GM12878 (cell line): Measurements from ENCODE around the gene FLT3LG. TPM values are rescaled to one million over a fixed set of nuclear protein-coding genes. Genes with fewer than 3 reads are reported as not detected.
A peak's percentile ranks its signal among the peaks of the same experiment; 100 is the strongest.

ENCODE experiments used
- ATAC-seq: fragments of 200-7000 bp; cut with Tn5 transposase; 3 replicates; pipeline ENCODE4 v1.9.1; 2020; ENCODE audit warnings: mild to moderate bottlenecking, moderate library complexity
- BruUV-seq: library from RNA; stranded (reverse); fragments of 400-500 nt; replicated peaks from 2 replicates; lab custom pipeline; 2021; lab: Mats Ljungman, UMichigan
- CTCF ChIA-PET: fragments of 300-600 bp; sonication (Branson Sonifier 250); formaldehyde crosslinking; extraction: SDS; loops from one replicate; lab custom pipeline; 2021; ENCODE audit warnings: inconsistent platforms; lab: Yijun Ruan, JAX
- POLR2A ChIA-PET: fragments of 350-600 bp; formaldehyde crosslinking; extraction: SDS; loops from one replicate; lab custom pipeline; 2021; ENCODE audit warnings: inconsistent platforms; lab: Charles Lee
- RAD21 ChIA-PET: fragments of 300-600 bp; sonication (Branson Sonifier 250); formaldehyde crosslinking; loops from one replicate; lab custom pipeline; 2023; ENCODE audit warnings: antibody characterized with exemption; ENCODE audit not compliant: unreplicated experiment; lab: Charles Lee
- SMC1A ChIA-PET: fragments of 300-600 bp; sonication (Branson Sonifier 250); formaldehyde crosslinking; loops from one replicate; lab custom pipeline; 2023; ENCODE audit not compliant: unreplicated experiment, uncharacterized antibody; lab: Charles Lee
- DNase-seq: peaks from one replicate; pipeline ENCODE4 v3.0.0-alpha.2; 2011; ENCODE audit warnings: low read depth, low spot score
- FAIRE-seq: peaks from 3 replicates; lab custom pipeline; 2011; peaks lifted over from hg19 to GRCh38; lab: Jason Lieb, UNC
- H2AFZ ChIP-seq: 2 replicates; pipeline ENCODE4 v1.6.0; 2011; ENCODE audit warnings: low read depth, low read length, control low read depth; ENCODE audit not compliant: control insufficient read depth
- H3K27ac ChIP-seq: 2 replicates; pipeline ENCODE4 v1.5.1; 2011; ENCODE audit warnings: control low read depth; ENCODE audit not compliant: control insufficient read depth, insufficient read depth
- H3K27me3 ChIP-seq, 2 experiments: replicated peaks in 1 of 2; 2 replicates each; pipeline versions ENCODE4 v1.6.0 to v1.6.1; 2011; ENCODE audit warnings: low read length in 1 of 2; ENCODE audit not compliant: control insufficient read depth in 2 of 2, insufficient read depth in 2 of 2
- H3K36me3 ChIP-seq, 2 experiments: 2 replicates each; pipeline ENCODE4 v1.5.1; 2011; ENCODE audit warnings: low read length in 1 of 2; ENCODE audit not compliant: control insufficient read depth in 2 of 2, insufficient read depth in 2 of 2
- H3K4me1 ChIP-seq: 2 replicates; pipeline ENCODE4 v1.6.1; 2011; ENCODE audit warnings: mild to moderate bottlenecking, low read length, moderate library complexity, mixed read lengths; ENCODE audit not compliant: control insufficient read depth, insufficient read depth
- H3K4me2 ChIP-seq: 2 replicates; pipeline ENCODE4 v1.6.0; 2011; ENCODE audit warnings: control low read depth; ENCODE audit not compliant: control insufficient read depth, insufficient read depth
- H3K4me3 ChIP-seq: fragments of 200-600 bp; sonication (generic); 2 replicates; pipeline ENCODE4 v1.5.1; 2016
- H3K79me2 ChIP-seq: 2 replicates; pipeline ENCODE4 v1.6.0; 2011; ENCODE audit warnings: low read length; ENCODE audit not compliant: control insufficient read depth, insufficient read depth
- H3K9ac ChIP-seq: 2 replicates; pipeline ENCODE4 v1.8.0; 2011; ENCODE audit warnings: low read length, control low read depth, mixed read lengths; ENCODE audit not compliant: control insufficient read depth, insufficient read depth
- H3K9me3 ChIP-seq: replicated peaks from 3 replicates; pipeline ENCODE4 v1.5.1; 2011; ENCODE audit warnings: mild to moderate bottlenecking, low read length; ENCODE audit not compliant: control insufficient read depth, insufficient read depth
- H4K20me1 ChIP-seq: 2 replicates; pipeline ENCODE4 v1.6.0; 2011; ENCODE audit not compliant: control insufficient read depth, insufficient read depth
- ATF3 ChIP-seq: IDR thresholded peaks from 2 replicates; pipeline ENCODE4 v1.6.1; 2011; ENCODE audit warnings: low read depth, mild to moderate bottlenecking, low read length, moderate library complexity, borderline replicate concordance; ENCODE audit errors: extremely low read depth
- CUX1 ChIP-seq: IDR thresholded peaks from 2 replicates; pipeline ENCODE4 v1.6.1; 2012; ENCODE audit warnings: improper control_type of control experiment, low read depth, low read length; ENCODE audit not compliant: insufficient replicate concordance
- NFXL1 ChIP-seq: fragments of 450-650 bp; IDR thresholded peaks from 2 replicates; pipeline ENCODE4 v1.6.1; 2017; ENCODE audit warnings: antibody characterized with exemption, mild to moderate bottlenecking, borderline replicate concordance
- RAD21 ChIP-seq: IDR thresholded peaks from 2 replicates; pipeline ENCODE4 v1.6.1; 2011; ENCODE audit warnings: mild to moderate bottlenecking, low read depth, low read length, moderate library complexity; ENCODE audit not compliant: insufficient read depth
- SIX5 ChIP-seq: IDR thresholded peaks from 2 replicates; pipeline ENCODE4 v1.6.1; 2011; ENCODE audit warnings: mild to moderate bottlenecking, low read depth, low read length, moderate library complexity; ENCODE audit not compliant: severe bottlenecking
- SMAD5 ChIP-seq: IDR thresholded peaks from 2 replicates; pipeline ENCODE4 v1.6.1; 2016; ENCODE audit warnings: antibody characterized with exemption, low read depth
- SPI1 ChIP-seq: IDR thresholded peaks from 2 replicates; pipeline ENCODE4 v1.6.1; 2011; ENCODE audit warnings: low read depth, mild to moderate bottlenecking, low read length, moderate library complexity, borderline replicate concordance; ENCODE audit not compliant: insufficient read depth
- WGBS: methylation state at CpG from one replicate; pipeline ENCODE4 v1.1.6; 2016; ENCODE audit warnings: low lambda C conversion rate; ENCODE audit not compliant: insufficient replicate concordance, insufficient coverage; ENCODE audit errors: missing lambda C conversion rate; 5-methylcytosine and 5-hydroxymethylcytosine counted together
- in situ Hi-C: fragments of 300-500 bp; cut with MboI; formaldehyde crosslinking; loops from 9 replicates; pipeline ENCODE4 v1.14.3; 2018; ENCODE audit warnings: mixed read lengths
- intact Hi-C: fragments of 100-400 bp; cut with micrococcal nuclease; formaldehyde crosslinking; loops from one replicate; pipeline ENCODE4 v1.14.2; 2022; ENCODE audit not compliant: unreplicated experiment
- polyA plus RNA-seq, 11 experiments: library from polyadenylated mRNA; depleted of rRNA in 4 of 11; unstranded in 6 of 11; stranded (reverse) in 5 of 11; fragments of >200 nt; fragmentation: Nextera tagmentation in 4 of 11; fragmentation: Illumina TruSeq in 1 of 11; extraction: Ambion mirVana in 4 of 11; extraction: Trizol in 1 of 11; gene quantifications; 1 replicate in 1 of 11; 2 replicates in 10 of 11; pipeline versions ENCODE4 v1.2.1 to v1.2.3, GENCODE V29; 2011 to 2016; ENCODE audit warnings: inconsistent platforms in 2 of 11, missing spikeins in 2 of 11, low read depth in 1 of 11
- total RNA-seq, 4 experiments: library from RNA; depleted of rRNA in 3 of 4; stranded (reverse); fragments of >200 nt in 3 of 4; fragmentation: Illumina TruSeq in 1 of 4; extraction: Trizol in 1 of 4; gene quantifications; 2 replicates each; pipeline versions ENCODE4 v1.2.1 to v1.2.3, GENCODE V29; 2013 to 2021

Gene FLT3LG
- total and polyA plus RNA-seq, 10 of the 15 experiments (the other 5 are each of a cell fraction or from before 2014, with no cell fraction given) = 0.68 to 13.1 (median 4.3) TPM

GRCh38 chr19:49465371-49465770, 8.6 kb upstream of the FLT3LG start:
- DNase-seq (no peak), FAIRE-seq (no peak), ATAC-seq (no peak)
- SMC1A ChIA-PET = no interaction called here
- H3K4me2 ChIP-seq = no peak overlapping the region
- peaks cover 2 to 4% of the 10 kb centered on the region in 2 experiments; a peak in 3 of 4 replicates for H3K36me3 ChIP-seq
- H3K4me1 ChIP-seq = peaks cover 20% of the 10 kb centered on the region
- BruUV-seq = no TSS peak
- no peaks in the 10 kb centered on the region for H3K79me2 ChIP-seq
- no peak for TF ChIP-seq SMAD5
- no peak for TF ChIP-seq SPI1
- TF ChIP-seq NFXL1 = no peak
- peak; percentile 19 for TF ChIP-seq SIX5
- no peak for TF ChIP-seq ATF3
- TF ChIP-seq CUX1 = no peak
- no peak for TF ChIP-seq RAD21
- H3K9me3 ChIP-seq = no peaks in the 10 kb centered on the region
- in situ Hi-C loops = no loop called here
- POLR2A ChIA-PET = no interaction called here
- CTCF ChIA-PET = no interaction called here
- 93% methylated on average over 3 of the region's 3 CpGs for WGBS
- RAD21 ChIA-PET = no interaction called here
- no peak overlapping the region for H3K27ac ChIP-seq
- no peak overlapping the region for H3K4me3 ChIP-seq
- H3K9ac ChIP-seq = no peak overlapping the region
- H3K27me3 ChIP-seq = no peaks in the 10 kb centered on the region
- H4K20me1 ChIP-seq = no peaks in the 10 kb centered on the region
- intact Hi-C loops = no loop called here
- no peak overlapping the region for H2AFZ ChIP-seq
